Measurements from ENCODE around the gene PARK7.

Gene PARK7

DNA sequence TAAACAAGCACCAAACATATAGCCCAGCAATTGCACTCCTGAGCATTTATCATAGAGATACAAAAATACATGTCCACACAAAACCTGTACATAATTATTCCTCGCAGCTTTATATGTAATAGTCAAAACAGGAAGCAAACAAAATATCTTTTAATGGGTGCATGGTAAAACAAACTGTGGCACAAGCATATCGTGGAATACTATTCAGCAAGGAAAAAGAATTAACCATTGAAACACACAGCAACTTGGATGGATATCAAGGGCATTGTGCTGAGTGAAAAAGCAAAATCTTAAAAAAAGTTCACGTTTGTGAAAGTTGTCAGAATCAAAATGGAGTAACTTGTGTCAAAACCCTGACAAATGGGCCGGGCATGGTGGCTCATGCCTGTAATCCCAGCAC, 33.3 kb upstream of the PARK7 start:
- Histone ChIP-seq H3K27me3 (ENCODE audit: insufficient read depth, low read depth) (no peaks in the 10 kb centered on the region), H4K20me1 (ENCODE audit: insufficient read depth) (no peaks in the 10 kb centered on the region), H3K4me2 (no peak overlapping the region), H3K27ac (no peak overlapping the region), H3K9ac (no peak overlapping the region), H3K4me3 (IDR thresholded peaks at IDR 0.05; ENCODE audit: insufficient read depth, low read depth, low read length) (no peak overlapping the region), H3K79me2 (ENCODE audit: insufficient read depth, low read depth) (no peaks in the 10 kb centered on the region), H3K36me3 (ENCODE audit: insufficient read depth) (no peaks in the 10 kb centered on the region), H3K4me1 (ENCODE audit: low read depth, poor library complexity, severe bottlenecking) (no peaks in the 10 kb centered on the region), H2AFZ (ENCODE audit: low read depth) (no peak overlapping the region)
- TF ChIP-seq, protein P1, sequence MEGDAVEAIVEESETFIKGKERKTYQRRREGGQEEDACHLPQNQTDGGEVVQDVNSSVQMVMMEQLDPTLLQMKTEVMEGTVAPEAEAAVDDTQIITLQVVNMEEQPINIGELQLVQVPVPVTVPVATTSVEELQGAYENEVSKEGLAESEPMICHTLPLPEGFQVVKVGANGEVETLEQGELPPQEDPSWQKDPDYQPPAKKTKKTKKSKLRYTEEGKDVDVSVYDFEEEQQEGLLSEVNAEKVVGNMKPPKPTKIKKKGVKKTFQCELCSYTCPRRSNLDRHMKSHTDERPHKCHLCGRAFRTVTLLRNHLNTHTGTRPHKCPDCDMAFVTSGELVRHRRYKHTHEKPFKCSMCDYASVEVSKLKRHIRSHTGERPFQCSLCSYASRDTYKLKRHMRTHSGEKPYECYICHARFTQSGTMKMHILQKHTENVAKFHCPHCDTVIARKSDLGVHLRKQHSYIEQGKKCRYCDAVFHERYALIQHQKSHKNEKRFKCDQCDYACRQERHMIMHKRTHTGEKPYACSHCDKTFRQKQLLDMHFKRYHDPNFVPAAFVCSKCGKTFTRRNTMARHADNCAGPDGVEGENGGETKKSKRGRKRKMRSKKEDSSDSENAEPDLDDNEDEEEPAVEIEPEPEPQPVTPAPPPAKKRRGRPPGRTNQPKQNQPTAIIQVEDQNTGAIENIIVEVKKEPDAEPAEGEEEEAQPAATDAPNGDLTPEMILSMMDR (conservative IDR thresholded peaks at IDR 0.05; ENCODE audit: low read depth, low read length), result no peak

DNA sequence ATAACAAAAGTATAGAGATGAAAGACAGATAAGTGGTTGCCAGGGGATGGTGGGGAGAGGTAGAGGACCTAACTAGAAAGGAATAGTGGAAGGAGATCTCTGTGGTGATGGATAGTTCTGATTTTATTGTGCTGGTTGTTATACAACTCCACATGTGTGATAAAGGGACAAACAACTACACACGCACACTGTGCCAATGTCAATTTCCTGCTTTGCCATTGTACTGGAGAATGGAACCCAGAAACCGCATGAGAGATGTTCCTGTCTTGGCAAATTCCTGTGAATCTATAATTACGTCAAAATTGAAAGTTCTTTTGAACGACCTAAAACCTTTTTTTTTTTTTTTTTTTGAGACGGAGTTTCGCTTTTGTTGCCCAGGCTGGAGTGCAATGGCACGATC, 31.9 kb upstream of the PARK7 start:
- Histone ChIP-seq H3K27ac (no peak overlapping the region), H2AFZ (ENCODE audit: low read depth) (no peak overlapping the region), H3K79me2 (ENCODE audit: insufficient read depth, low read depth) (no peaks in the 10 kb centered on the region), H3K4me2 (no peak overlapping the region), H3K4me3 (IDR thresholded peaks at IDR 0.05; ENCODE audit: insufficient read depth, low read depth, low read length) (no peak overlapping the region), H3K36me3 (ENCODE audit: insufficient read depth) (no peaks in the 10 kb centered on the region), H4K20me1 (ENCODE audit: insufficient read depth) (no peaks in the 10 kb centered on the region), H3K9ac (no peak overlapping the region), H3K27me3 (ENCODE audit: insufficient read depth, low read depth) (no peaks in the 10 kb centered on the region), H3K4me1 (ENCODE audit: low read depth, poor library complexity, severe bottlenecking) (no peaks in the 10 kb centered on the region)
- TF ChIP-seq, protein P1 (conservative IDR thresholded peaks at IDR 0.05; ENCODE audit: low read depth, low read length), result no peak

- H3K9ac ChIP-seq, result no peak overlapping the region
- H3K4me2 ChIP-seq, result no peak overlapping the region
Measured at GRCh38 chr1:7930645-7931445, 30.7 kb upstream of the PARK7 start.

GRCh38 chr1:7931446-7931812, 30.1 kb upstream of the PARK7 start:
- TF ChIP-seq, protein P1 (conservative IDR thresholded peaks at IDR 0.05; ENCODE audit: low read depth, low read length), result no peak
- no peak overlapping the region for H3K4me2 ChIP-seq
- H3K4me3 ChIP-seq (IDR thresholded peaks at IDR 0.05; ENCODE audit: insufficient read depth, low read depth, low read length), result no peak overlapping the region

More at GRCh38 chr1:7930645-7931445, 30.7 kb upstream of the PARK7 start:
- Histone ChIP-seq H3K27ac (no peak overlapping the region), H3K4me1 (ENCODE audit: low read depth, poor library complexity, severe bottlenecking) (no peaks in the 10 kb centered on the region), H3K27me3 (ENCODE audit: insufficient read depth, low read depth) (no peaks in the 10 kb centered on the region), H3K36me3 (ENCODE audit: insufficient read depth) (no peaks in the 10 kb centered on the region), H3K79me2 (ENCODE audit: insufficient read depth, low read depth) (no peaks in the 10 kb centered on the region), H4K20me1 (ENCODE audit: insufficient read depth) (no peaks in the 10 kb centered on the region), H3K4me3 (IDR thresholded peaks at IDR 0.05; ENCODE audit: insufficient read depth, low read depth, low read length) (no peak overlapping the region), H2AFZ (ENCODE audit: low read depth) (no peak overlapping the region)
- TF ChIP-seq, protein P1 (conservative IDR thresholded peaks at IDR 0.05; ENCODE audit: low read depth, low read length), result no peak

More at GRCh38 chr1:7931446-7931812, 30.1 kb upstream of the PARK7 start:
- H3K27ac ChIP-seq, result no peak overlapping the region
- no peaks in the 10 kb centered on the region for H3K79me2 ChIP-seq (ENCODE audit: insufficient read depth, low read depth)
- H3K27me3 ChIP-seq (ENCODE audit: insufficient read depth, low read depth), result no peaks in the 10 kb centered on the region
- H3K4me1 ChIP-seq (ENCODE audit: low read depth, poor library complexity, severe bottlenecking), result no peaks in the 10 kb centered on the region
- no peak overlapping the region for H3K9ac ChIP-seq
- no peaks in the 10 kb centered on the region for H4K20me1 ChIP-seq (ENCODE audit: insufficient read depth)
- H2AFZ ChIP-seq (ENCODE audit: low read depth), result no peak overlapping the region
- H3K36me3 ChIP-seq (ENCODE audit: insufficient read depth), result no peaks in the 10 kb centered on the region

Data from KMS-11 (cell line).